Keratinocyte (primary cell): Measurements from ENCODE around the gene HOXD4. TPM values are rescaled to one million over a fixed set of nuclear protein-coding genes. Genes with fewer than 3 reads are reported as not detected.

Source experiments
- DNase-seq: peaks from one replicate; pipeline ENCODE4 v3.0.0-alpha.2; 2011; ENCODE audit warnings: low read depth, missing footprints, low spot score
- FAIRE-seq: peaks from 2 replicates; lab custom pipeline; 2011; peaks lifted over from hg19 to GRCh38; lab: Jason Lieb, UNC
- H2AFZ ChIP-seq: 2 replicates; pipeline ENCODE4 v1.6.0; 2012; ENCODE audit warnings: low read length, control low read depth, inconsistent platforms; ENCODE audit not compliant: control insufficient read depth
- H3K27ac ChIP-seq: 2 replicates; pipeline ENCODE4 v1.5.1; 2011; ENCODE audit warnings: low read length; ENCODE audit not compliant: control insufficient read depth, insufficient read depth
- H3K27me3 ChIP-seq: 3 replicates; pipeline ENCODE4 v1.6.0; 2011; ENCODE audit warnings: low read length; ENCODE audit not compliant: control insufficient read depth, insufficient read depth; ENCODE audit errors: extremely low read depth
- H3K36me3 ChIP-seq, 2 experiments: 2 replicates in 1 of 2; 3 replicates in 1 of 2; pipeline ENCODE4 v1.5.1; 2011; ENCODE audit warnings: low read length in 2 of 2, mild to moderate bottlenecking in 1 of 2; ENCODE audit not compliant: control insufficient read depth in 2 of 2, insufficient read depth in 2 of 2; ENCODE audit errors: extremely low read depth in 1 of 2
- H3K4me1 ChIP-seq: 3 replicates; pipeline ENCODE4 v1.5.1; 2011; ENCODE audit warnings: low read length; ENCODE audit not compliant: control insufficient read depth, insufficient read depth; ENCODE audit errors: extremely low read depth
- H3K4me2 ChIP-seq: 3 replicates; pipeline ENCODE4 v1.6.0; 2011; ENCODE audit warnings: low read depth, low read length; ENCODE audit not compliant: control insufficient read depth, insufficient read depth; ENCODE audit errors: extremely low read depth
- H3K4me3 ChIP-seq, 3 experiments: fragments of 200-600 bp in 1 of 3; sonication (generic) in 1 of 3; 2 replicates in 2 of 3; 3 replicates in 1 of 3; pipeline ENCODE4 v1.5.1; 2011 to 2016; ENCODE audit warnings: low read length in 3 of 3, mild to moderate bottlenecking in 3 of 3, control low read depth in 2 of 3, inconsistent platforms in 1 of 3, low read depth in 1 of 3, mixed read lengths in 1 of 3, mixed run types in 1 of 3, moderate library complexity in 1 of 3; ENCODE audit not compliant: control insufficient read depth in 2 of 3, insufficient read depth in 2 of 3; ENCODE audit errors: extremely low read depth in 1 of 3
- H3K79me2 ChIP-seq: 2 replicates; pipeline ENCODE4 v1.6.0; 2012; ENCODE audit warnings: low read length; ENCODE audit not compliant: control insufficient read depth, insufficient read depth
- H3K9ac ChIP-seq: 3 replicates; pipeline ENCODE4 v1.6.0; 2011; ENCODE audit warnings: low read length; ENCODE audit not compliant: control insufficient read depth, insufficient read depth; ENCODE audit errors: extremely low read depth
- H3K9me1 ChIP-seq: 3 replicates; pipeline ENCODE4 v1.6.0; 2011; ENCODE audit warnings: low read length; ENCODE audit not compliant: control insufficient read depth, insufficient read depth; ENCODE audit errors: extremely low read depth
- H3K9me3 ChIP-seq: 2 replicates; pipeline ENCODE4 v1.5.1; 2012; ENCODE audit warnings: low read depth, low read length; ENCODE audit not compliant: control insufficient read depth
- H4K20me1 ChIP-seq: 3 replicates; pipeline ENCODE4 v1.6.0; 2011; ENCODE audit warnings: low read length; ENCODE audit not compliant: control insufficient read depth, insufficient read depth; ENCODE audit errors: extremely low read depth
- CTCF ChIP-seq, 3 experiments: IDR thresholded peaks in 1 of 3; conservative IDR thresholded peaks in 1 of 3; optimal IDR thresholded peaks in 1 of 3; 2 replicates in 2 of 3; 3 replicates in 1 of 3; pipeline versions ENCODE3 to v1.5.1; 2011; ENCODE audit warnings: low read length in 3 of 3, mild to moderate bottlenecking in 3 of 3, moderate library complexity in 2 of 3, control low read depth in 1 of 3, inconsistent platforms in 1 of 3; ENCODE audit not compliant: insufficient read depth in 2 of 3; ENCODE audit errors: extremely low read depth in 1 of 3
- EZH2 ChIP-seq: IDR thresholded peaks from one replicate; pipeline ENCODE4 v1.6.1; 2012; ENCODE audit warnings: inconsistent platforms, mild to moderate bottlenecking, low read length, moderate library complexity
- dilution Hi-C: fragments of 300-500 bp; cut with MboI; formaldehyde crosslinking; loops from one replicate; pipeline ENCODE4 v1.7.0; 2020; ENCODE audit warnings: low sequenced_read_pairs; ENCODE audit not compliant: extremely low pct_ligation_motif_present
- polyA plus RNA-seq, 5 experiments: library from polyadenylated mRNA; depleted of rRNA in 3 of 5; stranded (reverse) in 3 of 5; stranded (forward) in 1 of 5; unstranded in 1 of 5; fragments of >200 nt; gene quantifications; 1 replicate in 1 of 5; 2 replicates in 3 of 5; 3 replicates in 1 of 5; pipeline versions ENCODE4 v1.2.1 to v1.2.3, GENCODE V29; 2011 to 2012; ENCODE audit warnings: missing spikeins in 2 of 5, low read depth in 1 of 5, low replicate concordance in 1 of 5

The HOXD4 gene
- polyA plus RNA-seq, 1 donor (not counting 4 experiments of a cell fraction or from before 2014, with no cell fraction given): not detected

GRCh38 chr2:176132205-176133171 is 18.9 kb upstream of the HOXD4 start:
- no peak overlapping the region for H2AFZ ChIP-seq
- H3K9ac ChIP-seq: no peak overlapping the region
- no peaks in the 10 kb centered on the region for H4K20me1 ChIP-seq
- TF ChIP-seq EZH2 (peak; percentile 34), CTCF (optimal IDR thresholded peaks at IDR 0.05 in 1 of 3, IDR thresholded peaks at IDR 0.05 in 1 of 3, conservative IDR thresholded peaks at IDR 0.05 in 1 of 3; ENCODE audit: extremely low read depth in 1 of 3, insufficient read depth in 2 of 3, low read length in 3 of 3) (no peak)
- H3K9me3 ChIP-seq: no peaks in the 10 kb centered on the region
- H3K9me1 ChIP-seq: no peaks in the 10 kb centered on the region
- dilution Hi-C loops: no loop called here
- FAIRE-seq (no peak), DNase-seq (no peak)
- peaks cover 97% of the 10 kb centered on the region for H3K27me3 ChIP-seq
- H3K4me1 ChIP-seq: no peaks in the 10 kb centered on the region
- no peaks in the 10 kb centered on the region for H3K36me3 ChIP-seq
- no peak overlapping the region for H3K4me2 ChIP-seq
- no peaks in the 10 kb centered on the region for H3K79me2 ChIP-seq
- H3K4me3 ChIP-seq: no peak overlapping the region
- no peak overlapping the region for H3K27ac ChIP-seq

GRCh38 chr2:176133389-176133788 is 18.0 kb upstream of the HOXD4 start:
- no peaks in the 10 kb centered on the region for H3K36me3 ChIP-seq
- FAIRE-seq (no peak), DNase-seq (no peak)
- H3K9me1 ChIP-seq: no peaks in the 10 kb centered on the region
- no peak overlapping the region for H3K9ac ChIP-seq
- peaks cover 94% of the 10 kb centered on the region for H3K27me3 ChIP-seq
- H2AFZ ChIP-seq: no peak overlapping the region
- H3K4me3 ChIP-seq: no peak overlapping the region
- no peaks in the 10 kb centered on the region for H4K20me1 ChIP-seq
- H3K4me1 ChIP-seq: no peaks in the 10 kb centered on the region
- H3K9me3 ChIP-seq: no peaks in the 10 kb centered on the region
- no peaks in the 10 kb centered on the region for H3K79me2 ChIP-seq
- dilution Hi-C loops: no loop called here
- H3K4me2 ChIP-seq: no peak overlapping the region
- TF ChIP-seq CTCF (optimal IDR thresholded peaks at IDR 0.05 in 1 of 3, IDR thresholded peaks at IDR 0.05 in 1 of 3, conservative IDR thresholded peaks at IDR 0.05 in 1 of 3; ENCODE audit: extremely low read depth in 1 of 3, insufficient read depth in 2 of 3, low read length in 3 of 3): no peak
- TF ChIP-seq EZH2: peak; percentile 36
- H3K27ac ChIP-seq: no peak overlapping the region
